ENCODE data around the gene CORO1C. TPM values are rescaled to one million over a fixed set of nuclear protein-coding genes. Genes with fewer than 3 reads are reported as not detected.
A peak's percentile ranks its signal among the peaks of the same experiment; 100 is the strongest.

The CORO1C gene
- polyA plus RNA-seq, 1 of the 3 experiments (the other 2 are of a cell fraction) = 150 TPM

- Histone ChIP-seq H3K79me2 (ENCODE audit: insufficient read depth) (no peaks in the 10 kb centered on the region), H4K20me1 (ENCODE audit: insufficient read depth) (no peaks in the 10 kb centered on the region), H3K9ac (no peak overlapping the region), H3K4me1 (ENCODE audit: control insufficient read depth in 1 of 2, insufficient read depth in 2 of 2, low read depth in 1 of 2, low read length in 1 of 2) (peaks cover 7 to 12% of the 10 kb centered on the region in 2 experiments; a peak in 3 of 4 replicates), H3K27me3 (ENCODE audit: insufficient read depth) (no peaks in the 10 kb centered on the region), H3F3A (replicated peaks; ENCODE audit: insufficient read depth) (peaks cover 6% of the 10 kb centered on the region), H3K9me3 (no peaks in the 10 kb centered on the region), H3K9me2 (no peaks in the 10 kb centered on the region), H3K27ac (ENCODE audit: low read depth in 2 of 2, low read length in 1 of 2) (no peak overlapping the region), H3K4me2 (no peak overlapping the region), H3K36me3 (replicated peaks in 1 of 2; ENCODE audit: control insufficient read depth in 1 of 2, insufficient read depth in 2 of 2, low read length in 1 of 2) (no peaks in the 10 kb centered on the region), H2AFZ (ENCODE audit: low read depth) (no peak overlapping the region), H3K4me3 (ENCODE audit: low read depth in 2 of 2, low read length in 1 of 2) (no peak overlapping the region)
- WGBS (ENCODE audit: low lambda C conversion rate) = 58% methylated on average over 8 of the region's 9 CpGs
- TF ChIP-seq, protein P1, sequence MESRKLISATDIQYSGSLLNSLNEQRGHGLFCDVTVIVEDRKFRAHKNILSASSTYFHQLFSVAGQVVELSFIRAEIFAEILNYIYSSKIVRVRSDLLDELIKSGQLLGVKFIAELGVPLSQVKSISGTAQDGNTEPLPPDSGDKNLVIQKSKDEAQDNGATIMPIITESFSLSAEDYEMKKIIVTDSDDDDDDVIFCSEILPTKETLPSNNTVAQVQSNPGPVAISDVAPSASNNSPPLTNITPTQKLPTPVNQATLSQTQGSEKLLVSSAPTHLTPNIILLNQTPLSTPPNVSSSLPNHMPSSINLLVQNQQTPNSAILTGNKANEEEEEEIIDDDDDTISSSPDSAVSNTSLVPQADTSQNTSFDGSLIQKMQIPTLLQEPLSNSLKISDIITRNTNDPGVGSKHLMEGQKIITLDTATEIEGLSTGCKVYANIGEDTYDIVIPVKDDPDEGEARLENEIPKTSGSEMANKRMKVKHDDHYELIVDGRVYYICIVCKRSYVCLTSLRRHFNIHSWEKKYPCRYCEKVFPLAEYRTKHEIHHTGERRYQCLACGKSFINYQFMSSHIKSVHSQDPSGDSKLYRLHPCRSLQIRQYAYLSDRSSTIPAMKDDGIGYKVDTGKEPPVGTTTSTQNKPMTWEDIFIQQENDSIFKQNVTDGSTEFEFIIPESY (IDR thresholded peaks at IDR 0.05; ENCODE audit: borderline replicate concordance, low read depth) = no peak
- no peak for TF ChIP-seq MXI1 (IDR thresholded peaks at IDR 0.05; ENCODE audit: low read depth, low read length)
- TF ChIP-seq, protein P2, sequence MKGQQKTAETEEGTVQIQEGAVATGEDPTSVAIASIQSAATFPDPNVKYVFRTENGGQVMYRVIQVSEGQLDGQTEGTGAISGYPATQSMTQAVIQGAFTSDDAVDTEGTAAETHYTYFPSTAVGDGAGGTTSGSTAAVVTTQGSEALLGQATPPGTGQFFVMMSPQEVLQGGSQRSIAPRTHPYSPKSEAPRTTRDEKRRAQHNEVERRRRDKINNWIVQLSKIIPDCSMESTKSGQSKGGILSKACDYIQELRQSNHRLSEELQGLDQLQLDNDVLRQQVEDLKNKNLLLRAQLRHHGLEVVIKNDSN (IDR thresholded peaks at IDR 0.05; ENCODE audit: borderline replicate concordance, low read depth) = no peak
- no peak for TF ChIP-seq USF2 (IDR thresholded peaks at IDR 0.05; ENCODE audit: borderline replicate concordance, low read depth, low read length)
- ChIA-PET POLR2A (no interaction called here), CTCF (interaction anchor here (19.2 kb wide), 1 partner anchor 47 kb away, joined by 503 read pairs; the partner anchor contains the start of genes ISCU and SART3)
- no peak for DNase-seq
Measured at GRCh38 chr12:108613548-108613947, 117.8 kb downstream of the CORO1C start.

DNA sequence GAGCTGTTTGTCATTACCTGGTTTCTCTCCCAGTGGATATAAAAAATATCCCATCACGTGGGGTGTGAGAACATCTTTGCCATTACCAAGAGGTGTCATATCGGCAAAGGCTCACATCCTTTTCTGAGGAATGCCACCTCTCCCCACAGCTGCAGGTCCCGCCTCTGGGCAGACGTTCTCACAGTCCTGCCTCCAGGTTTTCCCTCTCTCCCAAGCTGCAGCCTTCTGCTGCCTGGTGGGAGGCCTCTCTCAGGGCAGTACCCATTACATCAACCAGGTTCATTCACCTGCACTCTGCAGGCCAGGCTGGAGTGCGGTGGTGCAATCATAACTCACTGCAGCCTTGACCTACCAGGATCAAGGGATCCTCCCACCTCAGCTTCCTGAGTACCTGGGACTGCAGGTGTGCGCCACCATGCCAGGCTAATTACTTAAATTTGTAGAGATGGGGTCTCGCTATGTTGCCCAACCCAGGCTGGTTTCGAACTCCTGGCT lies 118.5 kb downstream of the CORO1C start:
- ChIA-PET POLR2A (no interaction called here), CTCF (interaction anchor here (0.6 to 19.2 kb wide), 2 partner anchors 46 to 192 kb away, joined by 3 to 503 read pairs; partner anchors contain the start of genes ISCU and SART3)
- Histone ChIP-seq H3K9me2 (no peaks in the 10 kb centered on the region), H3K4me2 (no peak overlapping the region), H3K27ac (ENCODE audit: low read depth in 2 of 2, low read length in 1 of 2) (peak overlapping the region in 1 of 2 experiments; percentile 61; a peak in 1 of 4 replicates), H3K4me3 (ENCODE audit: low read depth in 2 of 2, low read length in 1 of 2) (no peak overlapping the region), H3K79me2 (ENCODE audit: insufficient read depth) (no peaks in the 10 kb centered on the region), H3K36me3 (replicated peaks in 1 of 2; ENCODE audit: control insufficient read depth in 1 of 2, insufficient read depth in 2 of 2, low read length in 1 of 2) (no peaks in the 10 kb centered on the region), H3K27me3 (ENCODE audit: insufficient read depth) (no peaks in the 10 kb centered on the region), H3K9me3 (no peaks in the 10 kb centered on the region), H3F3A (replicated peaks; ENCODE audit: insufficient read depth) (peaks cover 6% of the 10 kb centered on the region), H3K9ac (no peak overlapping the region), H2AFZ (ENCODE audit: low read depth) (no peak overlapping the region), H4K20me1 (ENCODE audit: insufficient read depth) (no peaks in the 10 kb centered on the region), H3K4me1 (ENCODE audit: control insufficient read depth in 1 of 2, insufficient read depth in 2 of 2, low read depth in 1 of 2, low read length in 1 of 2) (peaks cover 7 to 12% of the 10 kb centered on the region in 2 experiments; a peak in 3 of 4 replicates)
- no peak for DNase-seq
- 88% methylated on average over 5 of the region's 8 CpGs for WGBS (ENCODE audit: low lambda C conversion rate)
- no peak for TF ChIP-seq GABPA (IDR thresholded peaks at IDR 0.05; ENCODE audit: low read depth)
- no peak for TF ChIP-seq MEF2A (IDR thresholded peaks at IDR 0.05; ENCODE audit: borderline replicate concordance, low read depth)
- no peak for TF ChIP-seq FOXM1 (IDR thresholded peaks at IDR 0.05; ENCODE audit: low read depth)
- TF ChIP-seq NRF1 (IDR thresholded peaks at IDR 0.05; ENCODE audit: low read depth, low read length) = no peak
- no peak for TF ChIP-seq EZH2phosphoT487 (IDR thresholded peaks at IDR 0.05; ENCODE audit: borderline replicate concordance, low read depth)
- no peak for TF ChIP-seq FOSL2 (IDR thresholded peaks at IDR 0.05; ENCODE audit: borderline replicate concordance, low read depth)
- TF ChIP-seq, protein P2 (IDR thresholded peaks at IDR 0.05; ENCODE audit: borderline replicate concordance, low read depth) = no peak
- TF ChIP-seq, protein P3, sequence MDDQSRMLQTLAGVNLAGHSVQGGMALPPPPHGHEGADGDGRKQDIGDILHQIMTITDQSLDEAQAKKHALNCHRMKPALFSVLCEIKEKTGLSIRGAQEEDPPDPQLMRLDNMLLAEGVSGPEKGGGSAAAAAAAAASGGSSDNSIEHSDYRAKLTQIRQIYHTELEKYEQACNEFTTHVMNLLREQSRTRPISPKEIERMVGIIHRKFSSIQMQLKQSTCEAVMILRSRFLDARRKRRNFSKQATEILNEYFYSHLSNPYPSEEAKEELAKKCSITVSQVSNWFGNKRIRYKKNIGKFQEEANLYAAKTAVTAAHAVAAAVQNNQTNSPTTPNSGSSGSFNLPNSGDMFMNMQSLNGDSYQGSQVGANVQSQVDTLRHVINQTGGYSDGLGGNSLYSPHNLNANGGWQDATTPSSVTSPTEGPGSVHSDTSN (IDR thresholded peaks at IDR 0.05) = no peak
- TF ChIP-seq YY1 (IDR thresholded peaks at IDR 0.05; ENCODE audit: low read depth) = no peak
